ENCODE results near the gene NVL. TPM values are rescaled to one million over a fixed set of nuclear protein-coding genes. Genes with fewer than 3 reads are reported as not detected.

The NVL gene
- total RNA-seq, 1 experiment from 2014 or later = 21.9 TPM

DNA sequence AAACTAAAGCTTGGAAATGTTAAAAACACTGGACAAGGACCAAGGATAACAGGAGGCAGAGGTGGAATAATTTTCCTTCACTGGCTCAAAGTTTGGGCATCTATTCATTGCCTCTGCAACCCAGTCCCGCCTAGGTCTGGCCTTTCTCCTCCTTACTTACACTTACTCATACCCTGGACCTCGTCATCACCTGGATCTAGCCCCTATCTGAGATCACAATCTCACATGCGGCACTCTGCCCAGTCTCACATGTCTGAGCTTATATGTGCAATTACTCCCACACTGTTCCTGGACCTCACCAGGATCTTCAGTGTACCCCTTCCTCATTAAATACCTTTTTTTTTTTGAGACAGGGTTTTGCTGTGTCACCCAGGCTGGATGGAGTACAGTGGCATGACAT is 37.6 kb downstream of the NVL start:
- DNase-seq (ENCODE audit: low read depth, low spot score) (no peak), ATAC-seq (no peak)
- Histone ChIP-seq H3K27ac (ENCODE audit: low read depth, low read length) (no peak overlapping the region), H3K36me3 (ENCODE audit: control insufficient read depth in 1 of 2, insufficient read depth in 2 of 2, low read length in 2 of 2) (peaks cover 21 to 25% of the 10 kb centered on the region in 2 experiments), H3K9ac (ENCODE audit: low read length) (no peak overlapping the region), H4K20me1 (ENCODE audit: insufficient read depth) (no peaks in the 10 kb centered on the region), H3K4me1 (ENCODE audit: control insufficient read depth in 1 of 2, insufficient read depth in 2 of 2, low read length in 2 of 2) (no peaks in the 10 kb centered on the region), H2AFZ (ENCODE audit: low read depth, low read length, poor library complexity, severe bottlenecking) (no peak overlapping the region), H3K27me3 (ENCODE audit: insufficient read depth, low read length) (no peaks in the 10 kb centered on the region), H3K79me2 (ENCODE audit: insufficient read depth, low read length) (no peaks in the 10 kb centered on the region), H3K4me2 (ENCODE audit: low read length) (no peak overlapping the region), H3K4me3 (replicated peaks in 1 of 2; ENCODE audit: low read depth in 1 of 2, low read length in 2 of 2) (no peak overlapping the region), H3K9me3 (ENCODE audit: control insufficient read depth in 1 of 2, insufficient read depth in 1 of 2, low read depth in 1 of 2, low read length in 2 of 2) (no peaks in the 10 kb centered on the region), H3K9me2 (ENCODE audit: insufficient read depth) (no peaks in the 10 kb centered on the region)
- RAD21 ChIA-PET (ENCODE audit: low non-redundant PET in 1 of 2, low total read pairs in 2 of 2, uncharacterized antibody in 2 of 2, unreplicated experiment in 2 of 2) = no interaction called here
- TF ChIP-seq, protein P1, sequence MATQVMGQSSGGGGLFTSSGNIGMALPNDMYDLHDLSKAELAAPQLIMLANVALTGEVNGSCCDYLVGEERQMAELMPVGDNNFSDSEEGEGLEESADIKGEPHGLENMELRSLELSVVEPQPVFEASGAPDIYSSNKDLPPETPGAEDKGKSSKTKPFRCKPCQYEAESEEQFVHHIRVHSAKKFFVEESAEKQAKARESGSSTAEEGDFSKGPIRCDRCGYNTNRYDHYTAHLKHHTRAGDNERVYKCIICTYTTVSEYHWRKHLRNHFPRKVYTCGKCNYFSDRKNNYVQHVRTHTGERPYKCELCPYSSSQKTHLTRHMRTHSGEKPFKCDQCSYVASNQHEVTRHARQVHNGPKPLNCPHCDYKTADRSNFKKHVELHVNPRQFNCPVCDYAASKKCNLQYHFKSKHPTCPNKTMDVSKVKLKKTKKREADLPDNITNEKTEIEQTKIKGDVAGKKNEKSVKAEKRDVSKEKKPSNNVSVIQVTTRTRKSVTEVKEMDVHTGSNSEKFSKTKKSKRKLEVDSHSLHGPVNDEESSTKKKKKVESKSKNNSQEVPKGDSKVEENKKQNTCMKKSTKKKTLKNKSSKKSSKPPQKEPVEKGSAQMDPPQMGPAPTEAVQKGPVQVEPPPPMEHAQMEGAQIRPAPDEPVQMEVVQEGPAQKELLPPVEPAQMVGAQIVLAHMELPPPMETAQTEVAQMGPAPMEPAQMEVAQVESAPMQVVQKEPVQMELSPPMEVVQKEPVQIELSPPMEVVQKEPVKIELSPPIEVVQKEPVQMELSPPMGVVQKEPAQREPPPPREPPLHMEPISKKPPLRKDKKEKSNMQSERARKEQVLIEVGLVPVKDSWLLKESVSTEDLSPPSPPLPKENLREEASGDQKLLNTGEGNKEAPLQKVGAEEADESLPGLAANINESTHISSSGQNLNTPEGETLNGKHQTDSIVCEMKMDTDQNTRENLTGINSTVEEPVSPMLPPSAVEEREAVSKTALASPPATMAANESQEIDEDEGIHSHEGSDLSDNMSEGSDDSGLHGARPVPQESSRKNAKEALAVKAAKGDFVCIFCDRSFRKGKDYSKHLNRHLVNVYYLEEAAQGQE (IDR thresholded peaks at IDR 0.05; ENCODE audit: low read depth) = no peak
- TF ChIP-seq ZFX (IDR thresholded peaks at IDR 0.05) = no peak
- TF ChIP-seq YY1 (IDR thresholded peaks at IDR 0.05; ENCODE audit: extremely low read depth, insufficient replicate concordance, low read depth, low read length) = no peak
- TF ChIP-seq, protein P2, sequence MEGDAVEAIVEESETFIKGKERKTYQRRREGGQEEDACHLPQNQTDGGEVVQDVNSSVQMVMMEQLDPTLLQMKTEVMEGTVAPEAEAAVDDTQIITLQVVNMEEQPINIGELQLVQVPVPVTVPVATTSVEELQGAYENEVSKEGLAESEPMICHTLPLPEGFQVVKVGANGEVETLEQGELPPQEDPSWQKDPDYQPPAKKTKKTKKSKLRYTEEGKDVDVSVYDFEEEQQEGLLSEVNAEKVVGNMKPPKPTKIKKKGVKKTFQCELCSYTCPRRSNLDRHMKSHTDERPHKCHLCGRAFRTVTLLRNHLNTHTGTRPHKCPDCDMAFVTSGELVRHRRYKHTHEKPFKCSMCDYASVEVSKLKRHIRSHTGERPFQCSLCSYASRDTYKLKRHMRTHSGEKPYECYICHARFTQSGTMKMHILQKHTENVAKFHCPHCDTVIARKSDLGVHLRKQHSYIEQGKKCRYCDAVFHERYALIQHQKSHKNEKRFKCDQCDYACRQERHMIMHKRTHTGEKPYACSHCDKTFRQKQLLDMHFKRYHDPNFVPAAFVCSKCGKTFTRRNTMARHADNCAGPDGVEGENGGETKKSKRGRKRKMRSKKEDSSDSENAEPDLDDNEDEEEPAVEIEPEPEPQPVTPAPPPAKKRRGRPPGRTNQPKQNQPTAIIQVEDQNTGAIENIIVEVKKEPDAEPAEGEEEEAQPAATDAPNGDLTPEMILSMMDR (IDR thresholded peaks at IDR 0.05 in 2 of 3, conservative IDR thresholded peaks at IDR 0.05 in 1 of 3; ENCODE audit: borderline replicate concordance in 1 of 3, insufficient read depth in 1 of 3, low read depth in 2 of 3, low read length in 2 of 3) = no peak
- TF ChIP-seq, protein P3, sequence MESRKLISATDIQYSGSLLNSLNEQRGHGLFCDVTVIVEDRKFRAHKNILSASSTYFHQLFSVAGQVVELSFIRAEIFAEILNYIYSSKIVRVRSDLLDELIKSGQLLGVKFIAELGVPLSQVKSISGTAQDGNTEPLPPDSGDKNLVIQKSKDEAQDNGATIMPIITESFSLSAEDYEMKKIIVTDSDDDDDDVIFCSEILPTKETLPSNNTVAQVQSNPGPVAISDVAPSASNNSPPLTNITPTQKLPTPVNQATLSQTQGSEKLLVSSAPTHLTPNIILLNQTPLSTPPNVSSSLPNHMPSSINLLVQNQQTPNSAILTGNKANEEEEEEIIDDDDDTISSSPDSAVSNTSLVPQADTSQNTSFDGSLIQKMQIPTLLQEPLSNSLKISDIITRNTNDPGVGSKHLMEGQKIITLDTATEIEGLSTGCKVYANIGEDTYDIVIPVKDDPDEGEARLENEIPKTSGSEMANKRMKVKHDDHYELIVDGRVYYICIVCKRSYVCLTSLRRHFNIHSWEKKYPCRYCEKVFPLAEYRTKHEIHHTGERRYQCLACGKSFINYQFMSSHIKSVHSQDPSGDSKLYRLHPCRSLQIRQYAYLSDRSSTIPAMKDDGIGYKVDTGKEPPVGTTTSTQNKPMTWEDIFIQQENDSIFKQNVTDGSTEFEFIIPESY (IDR thresholded peaks at IDR 0.05; ENCODE audit: extremely low read depth, insufficient replicate concordance, low read length) = no peak
- no peak for TF ChIP-seq FOSL1 (IDR thresholded peaks at IDR 0.05; ENCODE audit: low read depth)
- TF ChIP-seq ELF1 (IDR thresholded peaks at IDR 0.05; ENCODE audit: borderline replicate concordance, low read depth) = no peak
- no peak for TF ChIP-seq EGR1 (IDR thresholded peaks at IDR 0.05; ENCODE audit: low read depth)
- no peak for TF ChIP-seq POLR2A (IDR thresholded peaks at IDR 0.05; ENCODE audit: borderline replicate concordance, extremely low read depth, insufficient read depth, insufficient read length)
- no peak for TF ChIP-seq CEBPB (IDR thresholded peaks at IDR 0.05; ENCODE audit: low read depth)
- TF ChIP-seq, protein P4, sequence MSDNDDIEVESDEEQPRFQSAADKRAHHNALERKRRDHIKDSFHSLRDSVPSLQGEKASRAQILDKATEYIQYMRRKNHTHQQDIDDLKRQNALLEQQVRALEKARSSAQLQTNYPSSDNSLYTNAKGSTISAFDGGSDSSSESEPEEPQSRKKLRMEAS (IDR thresholded peaks at IDR 0.05) = no peak
- no peak for TF ChIP-seq POLR2AphosphoS5 (IDR thresholded peaks at IDR 0.05; ENCODE audit: low read depth, low read length)
- TF ChIP-seq EZH2 (IDR thresholded peaks at IDR 0.05) = no peak
- POLR2A ChIA-PET = no interaction called here
- CTCF ChIA-PET = no interaction called here
- intact Hi-C loops (cut with micrococcal nuclease) = no loop called here
- no TSS peak for BruUV-seq (replicated peaks)

Data from HCT116 (cell line).